ENCODE data around the gene SHMT2. TPM values are rescaled to one million over a fixed set of nuclear protein-coding genes. Genes with fewer than 3 reads are reported as not detected.

SHMT2 gene
- total RNA-seq, 1 donor from 2014 or later = 78.7 TPM

DNA sequence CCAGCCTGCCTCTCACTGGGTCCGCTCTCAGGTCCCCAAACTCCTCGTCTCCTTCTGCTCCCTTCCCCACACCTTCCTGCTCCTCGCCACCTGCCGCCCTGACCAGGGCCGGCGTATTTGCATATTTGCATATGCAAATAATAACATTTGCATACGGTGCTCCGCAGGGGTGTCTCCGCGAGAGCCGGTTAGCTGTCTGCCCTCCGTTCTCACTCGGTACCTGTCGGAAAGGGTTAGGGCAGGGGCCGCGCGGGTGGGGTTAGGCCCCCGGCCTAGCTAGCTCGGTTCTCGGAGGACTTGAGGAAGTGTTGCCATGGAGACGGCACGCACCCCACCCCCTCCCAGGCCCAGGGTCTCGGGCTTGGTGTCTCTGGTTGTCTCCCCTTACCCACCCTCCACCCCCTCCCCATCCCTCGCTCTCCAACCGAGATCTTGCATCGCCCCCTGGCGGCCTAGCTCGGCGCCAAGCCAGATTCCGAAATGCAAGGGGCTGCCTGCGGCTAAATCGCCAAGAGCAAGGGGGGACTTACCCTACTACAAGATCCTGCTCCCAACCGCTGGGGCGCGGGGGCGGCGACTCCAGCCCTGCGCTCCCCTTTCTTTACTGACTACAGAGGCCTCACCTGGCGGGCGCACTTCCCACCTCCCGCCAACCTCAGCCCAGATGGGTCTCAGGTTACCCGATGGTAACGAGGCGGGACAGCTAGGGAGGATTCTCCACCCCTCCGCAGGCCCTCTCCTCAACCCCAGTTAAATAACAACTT is 13.4 kb downstream of the SHMT2 start:
- Mint-ChIP-seq H3K9me3 (no peaks in the 10 kb centered on the region), H3K36me3 (no peaks in the 10 kb centered on the region), H3K27ac (peak overlapping the region; percentile 34), H3K27me3 (ENCODE audit: low read depth) (peaks cover 67% of the 10 kb centered on the region), H3K4me1 (peaks cover 41% of the 10 kb centered on the region), H3K4me3 (peak overlapping the region; percentile 68)
- DNase-seq (ENCODE audit: low spot score in 2 of 2, unreplicated experiment in 2 of 2) = peak; percentile 68 to 90
- TF ChIP-seq, protein P1, sequence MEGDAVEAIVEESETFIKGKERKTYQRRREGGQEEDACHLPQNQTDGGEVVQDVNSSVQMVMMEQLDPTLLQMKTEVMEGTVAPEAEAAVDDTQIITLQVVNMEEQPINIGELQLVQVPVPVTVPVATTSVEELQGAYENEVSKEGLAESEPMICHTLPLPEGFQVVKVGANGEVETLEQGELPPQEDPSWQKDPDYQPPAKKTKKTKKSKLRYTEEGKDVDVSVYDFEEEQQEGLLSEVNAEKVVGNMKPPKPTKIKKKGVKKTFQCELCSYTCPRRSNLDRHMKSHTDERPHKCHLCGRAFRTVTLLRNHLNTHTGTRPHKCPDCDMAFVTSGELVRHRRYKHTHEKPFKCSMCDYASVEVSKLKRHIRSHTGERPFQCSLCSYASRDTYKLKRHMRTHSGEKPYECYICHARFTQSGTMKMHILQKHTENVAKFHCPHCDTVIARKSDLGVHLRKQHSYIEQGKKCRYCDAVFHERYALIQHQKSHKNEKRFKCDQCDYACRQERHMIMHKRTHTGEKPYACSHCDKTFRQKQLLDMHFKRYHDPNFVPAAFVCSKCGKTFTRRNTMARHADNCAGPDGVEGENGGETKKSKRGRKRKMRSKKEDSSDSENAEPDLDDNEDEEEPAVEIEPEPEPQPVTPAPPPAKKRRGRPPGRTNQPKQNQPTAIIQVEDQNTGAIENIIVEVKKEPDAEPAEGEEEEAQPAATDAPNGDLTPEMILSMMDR (IDR thresholded peaks at IDR 0.05; ENCODE audit: unreplicated experiment) = peak; percentile 66

DNA sequence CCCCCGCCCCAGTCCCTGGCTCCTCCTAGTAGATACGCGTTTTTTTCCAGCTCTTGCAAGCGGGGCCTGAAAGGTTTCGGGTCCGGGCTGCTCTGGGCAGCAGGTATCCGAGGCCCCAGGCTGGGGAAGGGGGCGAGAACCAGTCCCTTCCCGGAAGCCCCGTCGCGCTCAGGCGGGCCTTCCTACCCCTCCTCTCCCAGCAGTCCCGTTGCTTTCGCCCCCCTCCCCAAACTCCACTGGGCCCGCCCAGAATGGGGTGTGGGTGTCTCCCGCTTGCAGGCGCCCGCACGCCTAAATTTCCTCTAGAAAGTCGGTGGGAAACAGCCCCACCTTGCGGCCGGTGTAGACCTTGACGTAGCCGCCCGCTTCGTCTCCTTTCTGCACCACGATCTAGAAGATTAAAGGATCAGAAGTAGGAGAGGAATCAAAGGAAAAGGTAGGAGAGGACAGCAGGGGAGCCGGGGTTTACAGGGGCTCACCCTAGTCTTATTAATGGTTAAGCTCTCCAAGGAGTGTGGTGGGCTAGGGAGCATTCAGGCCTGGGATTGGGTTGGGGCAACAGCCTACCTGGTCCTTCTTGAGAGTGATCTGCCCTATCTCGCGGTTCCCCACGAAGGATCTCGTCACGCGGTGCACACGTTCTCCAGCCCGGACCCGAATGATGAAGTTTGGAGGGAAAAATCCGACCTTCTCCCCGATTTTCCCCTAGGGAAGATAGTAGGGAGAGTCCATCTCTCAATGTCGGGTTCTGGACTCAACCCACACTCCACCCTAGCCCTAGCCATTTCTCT is 14.2 kb downstream of the SHMT2 start:
- no peaks in the 10 kb centered on the region for H3K9me3 Mint-ChIP-seq
- DNase-seq (ENCODE audit: low spot score in 2 of 2, unreplicated experiment in 2 of 2) = peak; percentile 66 to 86
- peaks cover 37% of the 10 kb centered on the region for H3K4me1 Mint-ChIP-seq
- peaks cover 2% of the 10 kb centered on the region for H3K36me3 Mint-ChIP-seq
- TF ChIP-seq, protein P1 (IDR thresholded peaks at IDR 0.05; ENCODE audit: unreplicated experiment) = peak; percentile 61
- peak overlapping the region; percentile 68 for H3K4me3 Mint-ChIP-seq
- peaks cover 59% of the 10 kb centered on the region for H3K27me3 Mint-ChIP-seq (ENCODE audit: low read depth)
- no peak overlapping the region for H3K27ac Mint-ChIP-seq

DNA sequence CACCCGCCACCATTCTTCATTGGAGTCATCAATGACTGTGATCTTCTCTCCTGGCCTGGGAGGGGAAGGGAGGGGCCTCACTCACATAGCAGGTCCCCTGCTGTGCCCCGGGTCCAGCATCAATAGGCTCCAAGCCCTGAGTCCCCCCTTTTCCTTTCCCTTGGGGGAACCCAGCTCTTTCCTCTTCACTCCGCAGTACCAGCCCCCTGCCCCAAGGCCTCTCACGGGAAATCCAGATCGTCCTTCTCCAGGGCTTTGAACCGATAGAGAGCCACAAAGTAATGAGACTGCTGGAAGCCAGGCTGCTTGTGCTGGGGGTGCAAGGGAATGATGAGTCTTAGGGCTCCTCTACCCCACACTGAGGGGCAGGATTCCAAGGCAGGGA is 14.8 kb downstream of the SHMT2 start:
- no peaks in the 10 kb centered on the region for H3K9me3 Mint-ChIP-seq
- H3K36me3 Mint-ChIP-seq = peaks cover 4% of the 10 kb centered on the region
- no peak for DNase-seq (ENCODE audit: low spot score in 2 of 2, unreplicated experiment in 2 of 2)
- TF ChIP-seq, protein P1 (IDR thresholded peaks at IDR 0.05; ENCODE audit: unreplicated experiment) = no peak
- H3K27me3 Mint-ChIP-seq (ENCODE audit: low read depth) = peaks cover 53% of the 10 kb centered on the region
- H3K4me3 Mint-ChIP-seq = peak overlapping the region; percentile 39
- no peak overlapping the region for H3K27ac Mint-ChIP-seq
- peaks cover 34% of the 10 kb centered on the region for H3K4me1 Mint-ChIP-seq

DNA sequence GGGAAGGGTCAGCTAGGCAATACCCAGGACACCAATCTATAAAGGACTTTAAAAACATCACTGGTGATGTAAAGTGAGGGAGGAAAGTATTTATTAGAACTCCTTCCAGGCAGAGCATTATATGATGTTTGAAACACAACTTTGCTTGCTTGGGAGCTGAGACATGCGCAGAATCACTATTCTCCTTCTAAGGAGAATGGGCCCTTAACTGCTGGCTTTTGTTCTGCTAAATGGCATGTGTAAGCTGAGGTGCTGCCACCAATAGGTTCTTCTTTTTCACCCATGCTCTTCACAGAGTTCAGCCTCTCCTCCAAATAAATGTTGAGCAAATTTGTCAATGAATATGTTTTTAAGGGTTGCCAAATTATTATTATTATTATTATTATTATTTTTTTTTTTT is 17.5 kb downstream of the SHMT2 start:
- no peak overlapping the region for H3K27ac Mint-ChIP-seq
- DNase-seq (ENCODE audit: low spot score in 2 of 2, unreplicated experiment in 2 of 2) = no peak
- H3K4me1 Mint-ChIP-seq = peaks cover 11% of the 10 kb centered on the region
- H3K9me3 Mint-ChIP-seq = no peaks in the 10 kb centered on the region
- peaks cover 25% of the 10 kb centered on the region for H3K27me3 Mint-ChIP-seq (ENCODE audit: low read depth)
- TF ChIP-seq, protein P1 (IDR thresholded peaks at IDR 0.05; ENCODE audit: unreplicated experiment) = no peak
- H3K4me3 Mint-ChIP-seq = no peak overlapping the region
- H3K36me3 Mint-ChIP-seq = peaks cover 7% of the 10 kb centered on the region

DNA sequence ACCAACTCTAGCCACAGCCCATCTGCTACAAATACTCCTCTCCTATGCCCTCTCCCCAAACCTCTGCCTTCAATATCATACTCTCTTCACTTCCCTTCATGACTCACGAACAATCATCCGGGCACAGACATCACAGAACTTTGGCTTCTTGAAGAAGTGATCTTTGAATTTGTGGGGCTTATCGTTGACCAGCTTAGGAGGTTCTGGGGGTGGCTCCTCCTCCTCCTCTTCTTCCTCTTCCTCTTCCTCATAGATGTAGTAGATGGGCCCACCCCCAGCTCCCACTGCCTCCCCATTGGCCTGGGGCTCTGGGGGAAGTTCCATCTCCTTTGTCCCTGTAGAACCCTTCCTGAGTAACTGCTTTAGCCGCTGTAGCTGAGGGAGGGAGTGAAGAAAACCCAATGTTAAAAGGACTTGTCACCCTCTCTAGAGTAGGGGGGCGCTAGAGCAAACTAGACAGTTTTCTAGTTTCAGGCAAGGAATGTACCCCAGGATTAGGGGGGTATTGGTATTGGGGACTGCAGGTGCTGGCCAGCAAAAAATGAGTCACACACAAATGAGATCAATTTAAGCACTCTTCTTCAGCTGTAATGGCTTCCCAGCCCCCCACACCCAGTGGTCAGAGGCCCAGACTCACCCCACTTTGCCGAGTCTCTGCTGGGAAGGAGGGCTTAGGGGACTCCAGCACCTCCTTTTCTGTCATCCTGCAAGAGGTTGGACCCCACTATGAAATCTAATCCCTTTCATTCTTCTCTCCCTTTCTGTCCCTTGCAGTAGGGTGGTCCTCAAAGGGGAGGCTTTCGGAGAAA is 19.6 kb downstream of the SHMT2 start:
- no peak overlapping the region for H3K27ac Mint-ChIP-seq

More for the DNA sequence above, 19.6 kb downstream of the SHMT2 start:
- H3K4me3 Mint-ChIP-seq = no peak overlapping the region
- no peaks in the 10 kb centered on the region for H3K9me3 Mint-ChIP-seq
- H3K27me3 Mint-ChIP-seq (ENCODE audit: low read depth) = peaks cover 5% of the 10 kb centered on the region
- H3K4me1 Mint-ChIP-seq = no peaks in the 10 kb centered on the region
- DNase-seq (ENCODE audit: low spot score in 2 of 2, unreplicated experiment in 2 of 2) = no peak
- H3K36me3 Mint-ChIP-seq = peaks cover 12% of the 10 kb centered on the region
- TF ChIP-seq, protein P1 (IDR thresholded peaks at IDR 0.05; ENCODE audit: unreplicated experiment) = no peak
